Chondrocyte (in vitro differentiated cells): Measurements from ENCODE around the gene C9orf72. TPM values are rescaled to one million over a fixed set of nuclear protein-coding genes. Genes with fewer than 3 reads are reported as not detected.

Source experiments
- DNase-seq: peaks from one replicate; pipeline ENCODE4 v3.0.0; 2021; ENCODE audit warnings: mixed read lengths, low spot score
- H3K27ac Mint-ChIP-seq: one replicate; pipeline ENCODE4 v1.8.0; 2021; ENCODE audit warnings: mild to moderate bottlenecking, moderate library complexity, mixed read lengths; ENCODE audit not compliant: unreplicated experiment
- H3K27me3 Mint-ChIP-seq: 2 replicates; pipeline ENCODE4 v1.8.0; 2021; ENCODE audit warnings: low read depth, mixed read lengths
- H3K36me3 Mint-ChIP-seq: 2 replicates; pipeline ENCODE4 v1.8.0; 2021; ENCODE audit warnings: low read depth, mixed read lengths
- H3K4me1 Mint-ChIP-seq: 2 replicates; pipeline ENCODE4 v1.8.0; 2021; ENCODE audit warnings: low read depth, mild to moderate bottlenecking, mixed read lengths
- H3K4me3 Mint-ChIP-seq: one replicate; pipeline ENCODE4 v1.8.0; 2021; ENCODE audit warnings: mild to moderate bottlenecking, moderate library complexity, mixed read lengths; ENCODE audit not compliant: unreplicated experiment
- H3K9me3 Mint-ChIP-seq: 2 replicates; pipeline ENCODE4 v1.8.0; 2021; ENCODE audit warnings: low read depth, mixed read lengths
- CTCF ChIP-seq: fragments of 200-600 bp; sonication (generic); IDR thresholded peaks from 2 replicates; pipeline ENCODE4 v1.5.0; 2021; ENCODE audit warnings: antibody characterized with exemption, mild to moderate bottlenecking, moderate library complexity
- total RNA-seq: library from RNA; stranded (reverse); gene quantifications from 3 replicates; pipeline ENCODE4 v1.2.1, GENCODE V29; 2021

C9orf72 gene
- total RNA-seq, 1 donor from 2014 or later: 9.4 TPM

GRCh38 chr9:27599870-27600238, 26.6 kb upstream of the C9orf72 start:
- H3K27ac Mint-ChIP-seq: no peak overlapping the region
- no peak overlapping the region for H3K4me3 Mint-ChIP-seq
- H3K4me1 Mint-ChIP-seq: no peaks in the 10 kb centered on the region

GRCh38 chr9:27599102-27599869, 26.0 kb upstream of the C9orf72 start:
- no peak for TF ChIP-seq CTCF
- H3K36me3 Mint-ChIP-seq: no peaks in the 10 kb centered on the region
- H3K4me3 Mint-ChIP-seq: no peak overlapping the region
- no peaks in the 10 kb centered on the region for H3K9me3 Mint-ChIP-seq
- no peaks in the 10 kb centered on the region for H3K4me1 Mint-ChIP-seq
- H3K27me3 Mint-ChIP-seq: peaks cover 19% of the 10 kb centered on the region
- no peak overlapping the region for H3K27ac Mint-ChIP-seq
- no peak for DNase-seq

More at GRCh38 chr9:27599870-27600238, 26.6 kb upstream of the C9orf72 start:
- DNase-seq: no peak
- Mint-ChIP-seq H3K36me3 (no peaks in the 10 kb centered on the region), H3K27me3 (peaks cover 19% of the 10 kb centered on the region), H3K9me3 (no peaks in the 10 kb centered on the region)
- TF ChIP-seq CTCF: no peak

- peaks cover 27% of the 10 kb centered on the region for H3K27me3 Mint-ChIP-seq
- H3K27ac Mint-ChIP-seq: no peak overlapping the region
- H3K4me3 Mint-ChIP-seq: no peak overlapping the region
- no peaks in the 10 kb centered on the region for H3K36me3 Mint-ChIP-seq
- peak; percentile 89 for DNase-seq
- TF ChIP-seq CTCF: no peak
- no peaks in the 10 kb centered on the region for H3K4me1 Mint-ChIP-seq
- H3K9me3 Mint-ChIP-seq: peaks cover 8% of the 10 kb centered on the region
Observed at GRCh38 chr9:27595733-27596132, 22.5 kb upstream of the C9orf72 start.

- Mint-ChIP-seq H3K27me3 (peaks cover 26% of the 10 kb centered on the region), H3K36me3 (no peaks in the 10 kb centered on the region), H3K9me3 (peaks cover 9% of the 10 kb centered on the region), H3K4me3 (no peak overlapping the region), H3K4me1 (peaks cover 3% of the 10 kb centered on the region), H3K27ac (no peak overlapping the region)
- TF ChIP-seq CTCF: no peak
- no peak for DNase-seq
Observed at GRCh38 chr9:27591672-27592071, 18.4 kb upstream of the C9orf72 start.

GRCh38 chr9:27591093-27591492, 17.8 kb upstream of the C9orf72 start:
- peaks cover 3% of the 10 kb centered on the region for H3K4me1 Mint-ChIP-seq
- no peak for DNase-seq

More at GRCh38 chr9:27591093-27591492, 17.8 kb upstream of the C9orf72 start:
- Mint-ChIP-seq H3K27ac (no peak overlapping the region), H3K36me3 (no peaks in the 10 kb centered on the region), H3K27me3 (peaks cover 28% of the 10 kb centered on the region), H3K9me3 (peaks cover 9% of the 10 kb centered on the region), H3K4me3 (no peak overlapping the region)
- no peak for TF ChIP-seq CTCF
